GM23338 (cell line): ENCODE data around the gene CHD5. TPM values are rescaled to one million over a fixed set of nuclear protein-coding genes. Genes with fewer than 3 reads are reported as not detected.

Experiments used
- ATAC-seq: fragments of 200-7000 bp; cut with Tn5 transposase; 3 replicates; pipeline ENCODE4 v1.9.1; 2020
- DNase-seq: peaks from one replicate; pipeline ENCODE4 v3.0.0-alpha.2; 2015; ENCODE audit warnings: low spot score
- H2AFZ ChIP-seq: fragments of 200-600 bp; sonication (generic); 2 replicates; pipeline ENCODE4 v1.8.0; 2016; ENCODE audit warnings: antibody characterized with exemption, mild to moderate bottlenecking, moderate library complexity
- H3F3A ChIP-seq: fragments of 200-600 bp; sonication (generic); replicated peaks from 2 replicates; pipeline ENCODE4 v1.8.0; 2017; ENCODE audit warnings: antibody characterized with exemption, mixed run types, low read depth
- H3K27ac ChIP-seq: fragments of 200-600 bp; sonication (generic); 2 replicates; pipeline ENCODE4 v1.6.1; 2016; ENCODE audit warnings: low read depth
- H3K27me3 ChIP-seq: fragments of 200-600 bp; sonication (generic); 2 replicates; pipeline ENCODE4 v1.8.0; 2016; ENCODE audit warnings: mild to moderate bottlenecking, mixed run types, moderate library complexity; ENCODE audit not compliant: insufficient read depth
- H3K36me3 ChIP-seq: fragments of 200-600 bp; sonication (generic); 2 replicates; pipeline ENCODE4 v1.8.0; 2016; ENCODE audit warnings: mild to moderate bottlenecking; ENCODE audit not compliant: insufficient read depth
- H3K4me1 ChIP-seq: fragments of 200-600 bp; sonication (generic); 2 replicates; pipeline ENCODE4 v1.8.0; 2016; ENCODE audit warnings: mild to moderate bottlenecking, moderate library complexity; ENCODE audit not compliant: insufficient read depth
- H3K4me2 ChIP-seq: fragments of 200-600 bp; sonication (generic); 2 replicates; pipeline ENCODE4 v1.7.1; 2017; ENCODE audit warnings: mixed run types
- H3K4me3 ChIP-seq: fragments of 200-600 bp; sonication (generic); 2 replicates; pipeline ENCODE4 v1.6.1; 2016; ENCODE audit warnings: mixed run types
- H3K79me2 ChIP-seq: fragments of 200-600 bp; sonication (generic); replicated peaks from 2 replicates; pipeline ENCODE4 v1.8.0; 2017; ENCODE audit warnings: mild to moderate bottlenecking; ENCODE audit not compliant: insufficient read depth
- H3K9me2 ChIP-seq: fragments of 200-600 bp; sonication (generic); 2 replicates; pipeline ENCODE4 v1.8.0; 2017; ENCODE audit not compliant: insufficient read depth
- H4K20me1 ChIP-seq: fragments of 200-600 bp; sonication (generic); replicated peaks from 2 replicates; pipeline ENCODE4 v1.8.0; 2017; ENCODE audit warnings: mild to moderate bottlenecking; ENCODE audit not compliant: insufficient read depth
- H3K27ac Mint-ChIP-seq: 2 replicates; pipeline ENCODE4 v1.8.0; 2020; ENCODE audit warnings: inconsistent platforms, mild to moderate bottlenecking, moderate library complexity, mixed read lengths
- H3K27me3 Mint-ChIP-seq: 3 replicates; pipeline ENCODE4 v1.8.0; 2022; ENCODE audit warnings: low read depth, mild to moderate bottlenecking, moderate library complexity, mixed read lengths, inconsistent platforms; ENCODE audit not compliant: insufficient read depth, poor library complexity
- H3K36me3 Mint-ChIP-seq: 3 replicates; pipeline ENCODE4 v1.8.0; 2021; ENCODE audit warnings: low read depth, mild to moderate bottlenecking, inconsistent platforms, moderate library complexity, mixed read lengths
- H3K4me1 Mint-ChIP-seq: 3 replicates; pipeline ENCODE4 v1.8.0; 2020; ENCODE audit warnings: mild to moderate bottlenecking, inconsistent platforms, mixed read lengths
- H3K4me3 Mint-ChIP-seq: 3 replicates; pipeline ENCODE4 v1.8.0; 2021; ENCODE audit warnings: moderate library complexity, mild to moderate bottlenecking, inconsistent platforms, mixed read lengths
- H3K9me3 Mint-ChIP-seq: 3 replicates; pipeline ENCODE4 v1.8.0; 2020; ENCODE audit warnings: moderate library complexity, mild to moderate bottlenecking, inconsistent platforms, mixed read lengths
- ETS1 ChIP-seq: IDR thresholded peaks from 2 replicates; pipeline ENCODE4 v1.6.1; 2016; ENCODE audit warnings: antibody characterized with exemption
- JUNB ChIP-seq: IDR thresholded peaks from one replicate; pipeline ENCODE4 v1.6.1; 2016; ENCODE audit warnings: antibody characterized with exemption; ENCODE audit not compliant: unreplicated experiment
- POLR2AphosphoS5 ChIP-seq: IDR thresholded peaks from 2 replicates; pipeline ENCODE4 v1.6.1; 2016; ENCODE audit warnings: antibody characterized with exemption, low read depth
- STAT1 ChIP-seq: IDR thresholded peaks from one replicate; pipeline ENCODE4 v1.6.1; 2016; ENCODE audit warnings: antibody characterized with exemption; ENCODE audit not compliant: unreplicated experiment
- ZNF331 ChIP-seq: fragments of 250-450 bp; sonication (Bioruptor Pico); IDR thresholded peaks from 2 replicates; pipeline ENCODE4 v1.5.0; 2020; ENCODE audit warnings: low read depth, mild to moderate bottlenecking, moderate library complexity
- polyA plus RNA-seq: library from polyadenylated mRNA; unstranded; fragments of >200 nt; fragmentation: Nextera tagmentation; extraction: Ambion mirVana; gene quantifications from 2 replicates; pipeline ENCODE4 v1.2.1, GENCODE V29; 2016
- total RNA-seq: library from RNA; depleted of rRNA; stranded (reverse); fragments of >200 nt; shearing (Covaris generic); gene quantifications from 2 replicates; pipeline ENCODE4 v1.2.3, GENCODE V29; 2014

Gene CHD5
- total and polyA plus RNA-seq, 2 experiments from 2014 or later = 0.32 to 1.0 TPM

GRCh38 chr1:6113745-6114144, 66.4 kb downstream of the CHD5 start:
- Histone ChIP-seq H3K4me2 (no peak overlapping the region), H3K27me3 (no peaks in the 10 kb centered on the region), H3F3A (no peaks in the 10 kb centered on the region), H3K79me2 (no peaks in the 10 kb centered on the region), H4K20me1 (no peaks in the 10 kb centered on the region), H3K4me1 (no peaks in the 10 kb centered on the region), H2AFZ (no peak overlapping the region), H3K36me3 (no peaks in the 10 kb centered on the region), H3K27ac (no peak overlapping the region), H3K4me3 (no peak overlapping the region), H3K9me2 (no peaks in the 10 kb centered on the region)
- H3K9me3 Mint-ChIP-seq = peaks cover 6% of the 10 kb centered on the region; the same call in 1 of the 3 replicates
- no peak overlapping the region for H3K4me3 Mint-ChIP-seq
- no peak overlapping the region for H3K27ac Mint-ChIP-seq
- H3K4me1 Mint-ChIP-seq = no peaks in the 10 kb centered on the region
- H3K27me3 Mint-ChIP-seq = peaks cover 4% of the 10 kb centered on the region
- TF ChIP-seq STAT1 (no peak), ETS1 (no peak)
- DNase-seq = no peak
- ATAC-seq = no peak
- H3K36me3 Mint-ChIP-seq = no peaks in the 10 kb centered on the region

- Mint-ChIP-seq H3K36me3 (no peaks in the 10 kb centered on the region), H3K27ac (no peak overlapping the region)
- H3K4me3 ChIP-seq = no peak overlapping the region
These were observed 67.0 kb downstream of the CHD5 start for GRCh38 chr1:6113116-6113515.

GRCh38 chr1:6112690-6113005, 67.5 kb downstream of the CHD5 start:
- Mint-ChIP-seq H3K27me3 (peaks cover 8% of the 10 kb centered on the region), H3K36me3 (no peaks in the 10 kb centered on the region), H3K4me3 (no peak overlapping the region), H3K4me1 (no peaks in the 10 kb centered on the region), H3K9me3 (peaks cover 6% of the 10 kb centered on the region; the same call in 1 of the 3 replicates), H3K27ac (no peak overlapping the region)
- Histone ChIP-seq H3K79me2 (no peaks in the 10 kb centered on the region), H3K27me3 (no peaks in the 10 kb centered on the region), H3F3A (no peaks in the 10 kb centered on the region), H2AFZ (no peak overlapping the region), H4K20me1 (no peaks in the 10 kb centered on the region), H3K4me3 (no peak overlapping the region), H3K27ac (no peak overlapping the region), H3K36me3 (no peaks in the 10 kb centered on the region), H3K4me2 (no peak overlapping the region), H3K9me2 (no peaks in the 10 kb centered on the region), H3K4me1 (no peaks in the 10 kb centered on the region)
- ATAC-seq (no peak), DNase-seq (no peak)
- TF ChIP-seq POLR2AphosphoS5 (no peak), JUNB (no peak)

More at GRCh38 chr1:6113116-6113515, 67.0 kb downstream of the CHD5 start:
- H3K27me3 Mint-ChIP-seq = peaks cover 4% of the 10 kb centered on the region
- no peak overlapping the region for H2AFZ ChIP-seq
- no peaks in the 10 kb centered on the region for H3K9me2 ChIP-seq
- H3K27me3 ChIP-seq = no peaks in the 10 kb centered on the region
- no peaks in the 10 kb centered on the region for H3K79me2 ChIP-seq
- H4K20me1 ChIP-seq = no peaks in the 10 kb centered on the region
- no peaks in the 10 kb centered on the region for H3K36me3 ChIP-seq
- ATAC-seq (no peak), DNase-seq (no peak)
- no peak overlapping the region for H3K27ac ChIP-seq
- TF ChIP-seq ZNF331 (CRISPR knock-in tag) = no peak
- H3K4me1 ChIP-seq = no peaks in the 10 kb centered on the region
- no peaks in the 10 kb centered on the region for H3F3A ChIP-seq
- H3K4me3 Mint-ChIP-seq = no peak overlapping the region
- no peaks in the 10 kb centered on the region for H3K4me1 Mint-ChIP-seq
- peaks cover 6% of the 10 kb centered on the region; the same call in 1 of the 3 replicates for H3K9me3 Mint-ChIP-seq
- no peak overlapping the region for H3K4me2 ChIP-seq
